Hepatocyte (in vitro differentiated cells): ENCODE results near the gene UBE2U.

Experiments
- CTCF ChIP-seq: fragments of 200-600 bp; sonication (generic); IDR thresholded peaks from 2 replicates; pipeline ENCODE4 v1.5.1; 2016; ENCODE audit warnings: antibody characterized with exemption, mild to moderate bottlenecking; ENCODE audit not compliant: poor library complexity
- EZH2 ChIP-seq: fragments of 200-600 bp; sonication (generic); IDR thresholded peaks from 2 replicates; pipeline ENCODE4 v1.6.1; 2016; ENCODE audit warnings: antibody characterized with exemption, mild to moderate bottlenecking, borderline replicate concordance
- EZH2phosphoT487 ChIP-seq: fragments of 200-600 bp; sonication (generic); IDR thresholded peaks from one replicate; pipeline ENCODE4 v1.6.1; 2018; ENCODE audit warnings: antibody characterized with exemption, mild to moderate bottlenecking, low read depth, moderate library complexity; ENCODE audit not compliant: unreplicated experiment, severe bottlenecking

- TF ChIP-seq CTCF (peak; percentile 90), EZH2 (no peak), EZH2phosphoT487 (no peak)
Measured at GRCh38 chr1:64246294-64246917, 43.0 kb downstream of the UBE2U start.
